NT2/D1 (cell line): ENCODE data around the gene SCIMP.
A peak's percentile ranks its signal among the peaks of the same experiment; 100 is the strongest.

Experiments used
- DNase-seq: peaks from one replicate; pipeline ENCODE4 v3.0.0-alpha.2; 2011; ENCODE audit warnings: low read depth, low spot score
- H3K27me3 ChIP-seq: 2 replicates; pipeline ENCODE4 v1.6.0; 2011; ENCODE audit warnings: mild to moderate bottlenecking; ENCODE audit not compliant: insufficient read length, insufficient read depth
- H3K36me3 ChIP-seq: 2 replicates; pipeline ENCODE4 v1.6.1; 2011; ENCODE audit warnings: mild to moderate bottlenecking, low read length, mixed read lengths; ENCODE audit not compliant: insufficient read depth, insufficient read length
- H3K4me1 ChIP-seq: 2 replicates; pipeline ENCODE4 v1.5.1; 2011; ENCODE audit not compliant: insufficient read depth, insufficient read length
- H3K4me3 ChIP-seq: 2 replicates; pipeline ENCODE4 v1.5.1; 2011; ENCODE audit warnings: low read depth; ENCODE audit not compliant: insufficient read length
- H3K9ac ChIP-seq: 2 replicates; pipeline ENCODE4 v1.6.0; 2011; ENCODE audit warnings: low read depth; ENCODE audit not compliant: insufficient read length
- H3K9me3 ChIP-seq: 2 replicates; pipeline ENCODE4 v1.5.1; 2011; ENCODE audit warnings: mild to moderate bottlenecking, low read length; ENCODE audit not compliant: insufficient read depth
- SUZ12 ChIP-seq: IDR thresholded peaks from 2 replicates; pipeline ENCODE4 v1.6.1; 2011; ENCODE audit not compliant: insufficient read length, insufficient read depth; ENCODE audit errors: extremely low read depth
- YY1 ChIP-seq: IDR thresholded peaks from 2 replicates; pipeline ENCODE4 v1.6.1; 2011; ENCODE audit not compliant: insufficient read length, insufficient read depth
- ZNF274 ChIP-seq: IDR thresholded peaks from 2 replicates; pipeline ENCODE4 v1.6.1; 2011; ENCODE audit warnings: mild to moderate bottlenecking, low read depth, low read length

SCIMP gene

DNA sequence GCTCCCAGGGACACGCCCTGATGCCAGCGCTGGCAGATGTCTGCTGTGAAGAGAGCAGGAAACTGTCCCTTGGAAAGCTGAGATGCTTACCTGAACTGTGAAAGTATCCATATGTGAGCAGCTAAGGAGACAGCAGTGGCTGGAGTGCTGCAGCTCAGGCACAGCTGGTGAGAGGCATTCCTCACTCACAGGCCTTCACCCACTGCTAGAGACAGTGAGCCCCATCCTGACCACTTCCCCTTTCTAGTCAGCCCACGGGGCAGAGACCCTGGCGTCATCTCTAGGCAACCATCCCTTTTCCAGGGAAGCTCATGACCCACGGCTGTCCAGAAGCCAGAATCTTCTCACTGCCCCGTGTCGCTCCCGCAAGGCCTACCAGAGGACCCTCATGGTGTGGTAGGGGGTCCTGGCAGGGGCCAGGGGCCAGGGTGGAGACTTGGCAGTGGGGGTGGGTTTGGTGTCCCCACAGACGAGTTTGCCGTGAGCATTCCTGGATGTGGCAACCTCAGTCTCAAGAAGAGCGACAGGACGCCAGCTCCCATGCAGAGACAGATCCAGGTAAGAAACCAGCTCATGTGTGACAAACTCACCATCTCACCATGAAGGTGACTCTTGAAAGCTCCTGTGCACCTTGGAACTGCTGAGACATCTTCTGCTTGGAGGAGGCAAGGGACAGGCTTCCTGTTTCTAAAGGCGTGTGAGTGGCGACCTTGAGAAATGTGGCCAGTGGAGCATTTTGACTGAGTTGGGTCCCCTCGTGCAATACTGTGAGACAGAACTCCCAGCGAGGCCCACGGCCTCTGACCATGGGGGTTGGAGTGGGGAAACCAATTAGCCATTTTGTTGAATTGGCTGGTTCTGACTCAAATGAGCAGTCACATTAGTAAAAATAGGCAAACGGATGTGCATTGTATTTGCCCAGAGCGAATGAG is at the start of gene SCIMP:
SCIMP (minus strand) TSS at position 216 of the 932 bp plus-strand sequence; CDS start at position 111, 105 bp downstream.
- Histone ChIP-seq H3K4me3 (no peak within 1 kb of the TSS), H3K27me3 (no peaks in the 10 kb centered on the region), H3K9me3 (no peaks in the 10 kb centered on the region), H3K4me1 (peaks cover 2% of the 10 kb centered on the region), H3K9ac (no peak within 1 kb of the TSS), H3K36me3 (peaks cover 12% of the 10 kb centered on the region)
- no peak for TF ChIP-seq ZNF274
- TF ChIP-seq SUZ12 = no peak
- TF ChIP-seq YY1 = no peak
- no peak for DNase-seq

DNA sequence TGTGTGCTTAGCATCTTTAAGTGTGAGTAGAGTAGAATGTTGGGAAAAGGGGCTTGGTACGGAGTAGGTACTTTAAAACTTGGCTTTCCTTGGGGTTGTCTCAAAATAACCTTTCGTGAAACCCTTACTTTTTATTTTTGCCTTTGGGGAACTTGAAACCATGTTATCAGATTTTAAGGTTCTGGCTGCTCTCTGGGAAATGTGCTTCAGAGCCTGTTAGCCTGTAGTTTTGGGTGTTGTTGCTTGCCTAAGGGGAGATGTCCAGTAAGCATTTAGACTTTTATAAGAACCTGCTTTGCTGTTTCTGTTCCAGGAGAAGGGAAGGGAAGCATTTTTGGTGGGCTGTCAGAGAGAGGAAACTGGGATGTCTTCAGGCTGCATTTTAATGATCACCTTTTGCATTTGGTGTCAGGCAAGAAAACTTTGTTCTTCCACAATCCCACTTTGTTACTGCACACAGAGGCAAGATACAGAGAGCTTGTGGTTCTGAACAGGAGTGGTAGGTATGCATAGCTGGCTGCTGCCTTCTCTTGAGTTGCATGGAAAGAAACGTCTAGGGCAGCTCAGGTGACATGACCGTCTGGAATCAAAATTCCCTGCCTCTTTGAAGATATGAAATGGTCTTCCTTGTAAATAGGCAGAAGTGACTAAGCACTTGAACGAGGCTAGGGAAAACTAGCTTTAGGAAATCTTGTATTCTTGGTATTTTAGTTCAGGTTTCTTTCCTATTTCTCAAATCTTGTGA is 49.1 kb upstream of the SCIMP start:
- peaks cover 4% of the 10 kb centered on the region for H3K36me3 ChIP-seq
- peak overlapping the region; percentile 15 for H3K9ac ChIP-seq
- TF ChIP-seq ZNF274 (no peak), SUZ12 (no peak), YY1 (no peak)

DNA sequence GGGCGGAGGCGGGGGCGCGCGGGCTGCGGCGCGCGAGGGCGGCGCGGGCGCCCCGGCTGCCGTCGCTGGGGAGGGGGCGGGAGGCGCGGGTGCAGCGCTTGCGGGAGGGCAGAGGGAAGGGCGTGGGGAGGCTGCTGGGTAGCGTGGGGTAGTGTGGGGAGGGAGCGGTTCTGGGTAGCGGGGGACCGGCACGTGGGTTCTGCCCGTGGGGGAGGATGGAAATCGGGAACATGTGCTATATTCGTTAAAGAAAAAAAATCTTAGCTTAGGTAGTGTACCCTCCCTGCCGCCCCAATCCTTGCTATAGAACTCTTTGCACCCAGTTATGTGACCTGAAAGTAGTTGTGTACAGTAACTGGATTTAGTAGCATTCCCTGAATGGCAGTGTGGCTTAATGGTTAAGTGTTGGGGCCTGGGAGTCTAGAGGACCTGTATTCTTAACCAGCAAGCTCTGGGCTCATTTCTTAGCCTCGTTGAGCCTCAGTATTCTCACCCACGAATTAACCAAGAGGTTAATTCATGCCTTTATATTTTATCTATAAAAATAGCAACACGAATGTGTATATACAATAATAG is 48.1 kb upstream of the SCIMP start:
- no peaks in the 10 kb centered on the region for H3K9me3 ChIP-seq
- no peaks in the 10 kb centered on the region for H3K27me3 ChIP-seq
- peaks cover 4% of the 10 kb centered on the region for H3K36me3 ChIP-seq
- peak overlapping the region; percentile 77 for H3K9ac ChIP-seq
- no peaks in the 10 kb centered on the region for H3K4me1 ChIP-seq
- DNase-seq = no peak
- peak overlapping the region; percentile 62 for H3K4me3 ChIP-seq
- TF ChIP-seq SUZ12 (no peak), ZNF274 (no peak), YY1 (no peak)

More for the DNA sequence above, 49.1 kb upstream of the SCIMP start:
- H3K4me3 ChIP-seq = no peak overlapping the region
- no peaks in the 10 kb centered on the region for H3K27me3 ChIP-seq
- no peaks in the 10 kb centered on the region for H3K9me3 ChIP-seq
- DNase-seq = no peak
- H3K4me1 ChIP-seq = no peaks in the 10 kb centered on the region

DNA sequence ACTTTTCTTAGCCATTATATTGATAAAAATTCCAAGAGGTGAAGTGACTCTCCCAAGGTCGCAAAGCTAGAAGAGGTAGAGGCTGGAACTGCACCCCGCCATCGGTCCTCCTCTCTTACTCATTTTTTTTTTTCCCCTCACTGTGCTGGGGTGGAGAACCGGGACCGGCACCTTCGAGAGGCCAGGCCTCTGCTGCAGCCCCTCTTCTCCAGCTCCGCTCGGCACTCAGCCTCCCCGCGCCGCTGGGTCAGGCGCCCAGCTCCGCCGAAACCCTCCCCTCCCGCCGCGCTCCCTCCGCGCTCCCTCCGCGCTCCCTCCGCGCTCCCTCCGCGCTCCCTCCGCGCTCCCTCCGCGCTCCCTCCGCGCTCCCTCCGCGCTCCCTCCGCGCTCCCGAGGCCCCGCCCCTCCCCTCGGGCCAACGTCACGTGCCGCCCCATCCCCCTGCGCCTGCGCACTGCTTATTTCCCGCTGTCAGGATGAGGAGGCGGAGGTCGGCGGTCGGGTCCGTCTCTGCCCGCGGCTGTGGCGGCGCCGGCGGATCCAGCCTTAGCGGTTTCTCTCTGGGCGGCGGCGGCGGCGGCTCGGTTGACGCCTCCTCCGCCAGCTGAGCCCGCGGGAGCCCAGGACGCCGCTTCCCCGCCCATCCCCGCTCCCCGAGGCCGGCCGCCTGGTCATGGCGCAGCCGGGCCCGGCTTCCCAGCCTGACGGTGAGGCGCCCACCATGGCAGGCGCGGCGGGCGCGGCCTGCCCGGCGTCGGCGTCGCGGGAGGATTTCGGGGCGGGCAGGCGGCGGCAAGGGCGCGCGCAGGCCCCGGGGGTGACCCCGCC is 47.4 kb upstream of the SCIMP start, which contains the start of gene RABEP1:
RABEP1 (plus strand) TSS at position 471 of the 828 bp plus-strand sequence; CDS start at position 674, 203 bp downstream.
- DNase-seq = peak; percentile 78
- no peak for TF ChIP-seq SUZ12
- no peak for TF ChIP-seq ZNF274
- TF ChIP-seq YY1 = no peak
- H3K36me3 ChIP-seq = peaks cover 4% of the 10 kb centered on the region
- no peaks in the 10 kb centered on the region for H3K4me1 ChIP-seq
- peak within 1 kb of the TSS; percentile 77 for H3K9ac ChIP-seq
- no peaks in the 10 kb centered on the region for H3K9me3 ChIP-seq
- H3K4me3 ChIP-seq = peak within 1 kb of the TSS; percentile 62
- no peaks in the 10 kb centered on the region for H3K27me3 ChIP-seq

DNA sequence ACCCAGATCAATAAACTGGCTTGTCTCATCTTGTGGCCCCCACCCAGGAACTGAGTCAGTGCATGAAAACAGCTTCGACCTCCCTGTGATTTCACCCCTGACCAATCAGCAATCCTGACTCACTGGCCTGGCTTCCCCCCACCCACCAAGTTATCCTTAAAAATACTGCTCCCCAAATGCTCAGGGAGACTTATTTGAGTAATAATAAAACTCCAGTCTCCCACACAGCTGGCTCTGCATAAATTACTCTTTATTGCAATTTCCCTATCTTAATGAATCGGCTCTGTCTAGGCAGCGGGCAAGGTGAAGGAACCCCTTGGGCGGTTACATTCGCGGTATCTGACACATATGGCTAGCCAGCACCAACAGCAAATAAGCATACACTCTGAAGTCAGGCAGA is 37.7 kb upstream of the SCIMP start:
- H3K9ac ChIP-seq = no peak overlapping the region
- no peaks in the 10 kb centered on the region for H3K4me1 ChIP-seq
- no peaks in the 10 kb centered on the region for H3K9me3 ChIP-seq
- no peak overlapping the region for H3K4me3 ChIP-seq
- DNase-seq = no peak
- no peak for TF ChIP-seq SUZ12
- H3K27me3 ChIP-seq = no peaks in the 10 kb centered on the region
- no peaks in the 10 kb centered on the region for H3K36me3 ChIP-seq

DNA sequence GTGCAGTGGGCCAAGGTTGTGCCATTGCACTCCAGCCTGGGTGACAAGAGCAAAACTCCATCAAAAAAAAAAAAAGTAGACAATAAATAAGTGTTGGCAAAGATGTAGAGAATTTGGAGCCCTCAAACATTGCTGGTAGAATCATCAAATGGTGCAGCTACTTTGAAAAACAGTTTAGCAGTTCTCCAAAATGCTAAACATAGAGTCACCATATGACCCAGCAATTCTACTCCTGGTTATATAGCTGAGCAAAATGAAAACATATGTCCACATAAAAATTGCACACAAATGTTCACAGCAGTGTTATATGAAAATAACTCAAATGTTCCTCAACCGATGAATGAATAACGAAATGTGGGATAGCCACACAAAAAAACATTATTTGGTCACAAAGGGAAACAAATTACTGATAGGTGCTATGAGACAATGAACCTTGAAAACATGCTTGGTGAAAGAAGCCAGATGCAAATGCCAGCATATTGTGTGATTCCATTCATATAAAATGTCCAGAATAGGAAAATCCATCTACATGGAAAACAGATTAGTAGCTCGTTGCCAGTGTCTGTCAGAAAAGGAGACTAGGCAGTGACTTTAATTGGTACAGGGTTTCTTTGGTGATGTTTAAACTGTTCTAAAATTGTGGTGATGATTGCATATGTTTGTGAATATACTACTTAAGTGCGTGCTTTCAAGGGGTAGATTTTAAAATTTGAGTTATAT is 34.7 kb upstream of the SCIMP start:
- Histone ChIP-seq H3K27me3 (no peaks in the 10 kb centered on the region), H3K4me3 (no peak overlapping the region), H3K9ac (no peak overlapping the region), H3K4me1 (no peaks in the 10 kb centered on the region), H3K9me3 (no peaks in the 10 kb centered on the region), H3K36me3 (no peaks in the 10 kb centered on the region)
- no peak for DNase-seq
- no peak for TF ChIP-seq ZNF274
- no peak for TF ChIP-seq YY1
- TF ChIP-seq SUZ12 = no peak
